GM23338 (cell line): Measurements from ENCODE around the gene AKAP13. TPM values are rescaled to one million over a fixed set of nuclear protein-coding genes. Genes with fewer than 3 reads are reported as not detected.

ENCODE experiments used
- ATAC-seq: fragments of 200-7000 bp; cut with Tn5 transposase; 3 replicates; pipeline ENCODE4 v1.9.1; 2020
- DNase-seq: peaks from one replicate; pipeline ENCODE4 v3.0.0-alpha.2; 2015; ENCODE audit warnings: low spot score
- H2AFZ ChIP-seq: fragments of 200-600 bp; sonication (generic); 2 replicates; pipeline ENCODE4 v1.8.0; 2016; ENCODE audit warnings: antibody characterized with exemption, mild to moderate bottlenecking, moderate library complexity
- H3F3A ChIP-seq: fragments of 200-600 bp; sonication (generic); replicated peaks from 2 replicates; pipeline ENCODE4 v1.8.0; 2017; ENCODE audit warnings: antibody characterized with exemption, mixed run types, low read depth
- H3K27ac ChIP-seq: fragments of 200-600 bp; sonication (generic); 2 replicates; pipeline ENCODE4 v1.6.1; 2016; ENCODE audit warnings: low read depth
- H3K27me3 ChIP-seq: fragments of 200-600 bp; sonication (generic); 2 replicates; pipeline ENCODE4 v1.8.0; 2016; ENCODE audit warnings: mild to moderate bottlenecking, mixed run types, moderate library complexity; ENCODE audit not compliant: insufficient read depth
- H3K36me3 ChIP-seq: fragments of 200-600 bp; sonication (generic); 2 replicates; pipeline ENCODE4 v1.8.0; 2016; ENCODE audit warnings: mild to moderate bottlenecking; ENCODE audit not compliant: insufficient read depth
- H3K4me1 ChIP-seq: fragments of 200-600 bp; sonication (generic); 2 replicates; pipeline ENCODE4 v1.8.0; 2016; ENCODE audit warnings: mild to moderate bottlenecking, moderate library complexity; ENCODE audit not compliant: insufficient read depth
- H3K4me2 ChIP-seq: fragments of 200-600 bp; sonication (generic); 2 replicates; pipeline ENCODE4 v1.7.1; 2017; ENCODE audit warnings: mixed run types
- H3K4me3 ChIP-seq: fragments of 200-600 bp; sonication (generic); 2 replicates; pipeline ENCODE4 v1.6.1; 2016; ENCODE audit warnings: mixed run types
- H3K79me2 ChIP-seq: fragments of 200-600 bp; sonication (generic); replicated peaks from 2 replicates; pipeline ENCODE4 v1.8.0; 2017; ENCODE audit warnings: mild to moderate bottlenecking; ENCODE audit not compliant: insufficient read depth
- H3K9me2 ChIP-seq: fragments of 200-600 bp; sonication (generic); 2 replicates; pipeline ENCODE4 v1.8.0; 2017; ENCODE audit not compliant: insufficient read depth
- H4K20me1 ChIP-seq: fragments of 200-600 bp; sonication (generic); replicated peaks from 2 replicates; pipeline ENCODE4 v1.8.0; 2017; ENCODE audit warnings: mild to moderate bottlenecking; ENCODE audit not compliant: insufficient read depth
- H3K27ac Mint-ChIP-seq: 2 replicates; pipeline ENCODE4 v1.8.0; 2020; ENCODE audit warnings: inconsistent platforms, mild to moderate bottlenecking, moderate library complexity, mixed read lengths
- H3K27me3 Mint-ChIP-seq: 3 replicates; pipeline ENCODE4 v1.8.0; 2022; ENCODE audit warnings: low read depth, mild to moderate bottlenecking, moderate library complexity, mixed read lengths, inconsistent platforms; ENCODE audit not compliant: insufficient read depth, poor library complexity
- H3K36me3 Mint-ChIP-seq: 3 replicates; pipeline ENCODE4 v1.8.0; 2021; ENCODE audit warnings: low read depth, mild to moderate bottlenecking, inconsistent platforms, moderate library complexity, mixed read lengths
- H3K4me1 Mint-ChIP-seq: 3 replicates; pipeline ENCODE4 v1.8.0; 2020; ENCODE audit warnings: mild to moderate bottlenecking, inconsistent platforms, mixed read lengths
- H3K4me3 Mint-ChIP-seq: 3 replicates; pipeline ENCODE4 v1.8.0; 2021; ENCODE audit warnings: moderate library complexity, mild to moderate bottlenecking, inconsistent platforms, mixed read lengths
- H3K9me3 Mint-ChIP-seq: 3 replicates; pipeline ENCODE4 v1.8.0; 2020; ENCODE audit warnings: moderate library complexity, mild to moderate bottlenecking, inconsistent platforms, mixed read lengths
- ETS1 ChIP-seq: IDR thresholded peaks from 2 replicates; pipeline ENCODE4 v1.6.1; 2016; ENCODE audit warnings: antibody characterized with exemption
- REST ChIP-seq: IDR thresholded peaks from one replicate; pipeline ENCODE4 v1.6.1; 2018; ENCODE audit warnings: antibody characterized with exemption; ENCODE audit not compliant: unreplicated experiment
- ZNF114 ChIP-seq: fragments of 250-450 bp; sonication (Bioruptor Pico); IDR thresholded peaks from 2 replicates; pipeline ENCODE4 v1.5.0; 2020; ENCODE audit warnings: mild to moderate bottlenecking, moderate library complexity
- ZNF331 ChIP-seq: fragments of 250-450 bp; sonication (Bioruptor Pico); IDR thresholded peaks from 2 replicates; pipeline ENCODE4 v1.5.0; 2020; ENCODE audit warnings: low read depth, mild to moderate bottlenecking, moderate library complexity
- ZNF462 ChIP-seq: fragments of 250-450 bp; sonication (Bioruptor Pico); IDR thresholded peaks from 2 replicates; pipeline ENCODE4 v1.5.0; 2020; ENCODE audit warnings: mild to moderate bottlenecking, moderate library complexity
- polyA plus RNA-seq: library from polyadenylated mRNA; unstranded; fragments of >200 nt; fragmentation: Nextera tagmentation; extraction: Ambion mirVana; gene quantifications from 2 replicates; pipeline ENCODE4 v1.2.1, GENCODE V29; 2016
- total RNA-seq: library from RNA; depleted of rRNA; stranded (reverse); fragments of >200 nt; shearing (Covaris generic); gene quantifications from 2 replicates; pipeline ENCODE4 v1.2.3, GENCODE V29; 2014

Gene AKAP13
- total and polyA plus RNA-seq, 2 experiments from 2014 or later = 46.2 to 60.7 TPM

GRCh38 chr15:85394554-85395333 lies 14.3 kb downstream of the AKAP13 start:
- Histone ChIP-seq H3K9me2 (no peaks in the 10 kb centered on the region), H2AFZ (no peak overlapping the region), H3K27me3 (no peaks in the 10 kb centered on the region), H3K27ac (no peak overlapping the region), H3F3A (no peaks in the 10 kb centered on the region), H4K20me1 (peaks cover 16% of the 10 kb centered on the region; the same call in 1 of the 2 replicates), H3K4me3 (no peak overlapping the region), H3K4me2 (peak overlapping the region; percentile 7), H3K4me1 (peaks cover 27% of the 10 kb centered on the region), H3K79me2 (peaks cover 98% of the 10 kb centered on the region), H3K36me3 (no peaks in the 10 kb centered on the region)
- Mint-ChIP-seq H3K27me3 (no peaks in the 10 kb centered on the region), H3K27ac (no peak overlapping the region), H3K9me3 (no peaks in the 10 kb centered on the region), H3K36me3 (no peaks in the 10 kb centered on the region), H3K4me3 (no peak overlapping the region), H3K4me1 (peaks cover 26% of the 10 kb centered on the region)
- TF ChIP-seq REST (no peak), ZNF114 (CRISPR knock-in tag) (no peak), ETS1 (no peak), ZNF331 (CRISPR knock-in tag) (no peak), ZNF462 (CRISPR knock-in tag) (no peak)
- DNase-seq = no peak
- no peak; the same call in 2 of the 3 replicates for ATAC-seq
